T-helper 9 cell (primary cell): Measurements from ENCODE around the gene CHRFAM7A.
"Not testable (repeated sequence)": the region's sequence is repeated elsewhere in the genome, so short reads cannot be mapped to it uniquely, and the experiment has no call there.

Source experiments
- DNase-seq: peaks from one replicate; pipeline ENCODE4 v3.0.0-alpha.2; 2020
- total RNA-seq, 2 donors: gene quantifications; one replicate each; lab custom pipeline; 2026; lab: John Stamatoyannopoulos, UW

The CHRFAM7A gene
- 0 reads per million in 2 donors for total RNA-seq

- not testable (repeated sequence) for DNase-seq
Observed at GRCh38 chr15:30392766-30393663, at the start of gene CHRFAM7A. Gene CHRFAM7A, minus strand, starts transcription at chr15:30393540. Its CDS starts 10,189 bp downstream, at chr15:30383351.

GRCh38 chr15:30438348-30438747 lies 45.0 kb upstream of the CHRFAM7A start:
- not testable (repeated sequence) for DNase-seq

GRCh38 chr15:30435878-30436277 lies 42.5 kb upstream of the CHRFAM7A start:
- not testable (repeated sequence) for DNase-seq

- not testable (repeated sequence) for DNase-seq
Observed at GRCh38 chr15:30420723-30421122, 27.4 kb upstream of the CHRFAM7A start.

GRCh38 chr15:30414160-30414559 lies 20.8 kb upstream of the CHRFAM7A start, which contains the start of gene GOLGA8R:
Gene GOLGA8R, minus strand, starts transcription at chr15:30414260. Its CDS starts 98 bp downstream, at chr15:30414162.
- DNase-seq = not testable (repeated sequence)

- not testable (repeated sequence) for DNase-seq
Observed at GRCh38 chr15:30407636-30408035, 14.3 kb upstream of the CHRFAM7A start.

GRCh38 chr15:30398988-30399387 lies 5.6 kb upstream of the CHRFAM7A start:
- peak; percentile 35 for DNase-seq

- not testable (repeated sequence) for DNase-seq
Observed at GRCh38 chr15:30393664-30393991, 288 bp upstream of the CHRFAM7A start.

GRCh38 chr15:30386318-30386887 lies 6.9 kb downstream of the CHRFAM7A start:
- DNase-seq = not testable (repeated sequence)

- not testable (repeated sequence) for DNase-seq
Observed at GRCh38 chr15:30377082-30377413, 16.3 kb downstream of the CHRFAM7A start.

GRCh38 chr15:30376375-30377081 lies 16.8 kb downstream of the CHRFAM7A start:
- DNase-seq = not testable (repeated sequence)

- DNase-seq = not testable (repeated sequence)
Observed at GRCh38 chr15:30375872-30376271, 17.5 kb downstream of the CHRFAM7A start.

- not testable (repeated sequence) for DNase-seq
Observed at GRCh38 chr15:30374862-30375261, 18.5 kb downstream of the CHRFAM7A start.

- DNase-seq = not testable (repeated sequence)
Observed at GRCh38 chr15:30368271-30368670, 25.1 kb downstream of the CHRFAM7A start.

- not testable (repeated sequence) for DNase-seq
Observed at GRCh38 chr15:30367246-30367645, 26.1 kb downstream of the CHRFAM7A start.

- not testable (repeated sequence) for DNase-seq
Observed at GRCh38 chr15:30361404-30361803, 31.9 kb downstream of the CHRFAM7A start.

- not testable (repeated sequence) for DNase-seq
Observed at GRCh38 chr15:30360990-30361389, 32.4 kb downstream of the CHRFAM7A start.

GRCh38 chr15:30355043-30355442 lies 38.3 kb downstream of the CHRFAM7A start:
- not testable (repeated sequence) for DNase-seq

GRCh38 chr15:30349803-30350202 lies 43.5 kb downstream of the CHRFAM7A start:
- DNase-seq = not testable (repeated sequence)

GRCh38 chr15:30336584-30336983 lies 56.8 kb downstream of the CHRFAM7A start:
- DNase-seq = not testable (repeated sequence)

- not testable (repeated sequence) for DNase-seq
Observed at GRCh38 chr15:30334152-30334551, 59.2 kb downstream of the CHRFAM7A start.

- not testable (repeated sequence) for DNase-seq
Observed at GRCh38 chr15:30326145-30326544, 67.2 kb downstream of the CHRFAM7A start.

- DNase-seq = not testable (repeated sequence)
Observed at GRCh38 chr15:30321063-30321462, 72.3 kb downstream of the CHRFAM7A start.
